HG03469 (cell line): ENCODE data around the gene PCBP1.
A peak's percentile ranks its signal among the peaks of the same experiment; 100 is the strongest.
"Not testable (repeated sequence)": the region's sequence is repeated elsewhere in the genome, so short reads cannot be mapped to it uniquely, and the experiment has no call there.

ENCODE experiments used
- ATAC-seq: cut with Tn5 transposase; IDR thresholded peaks from one replicate; pipeline ENCODE4 v1.9.1; 2021; ENCODE audit warnings: mild to moderate bottlenecking, moderate library complexity, moderate number of reproducible peaks; ENCODE audit not compliant: unreplicated experiment

PCBP1 gene

DNA sequence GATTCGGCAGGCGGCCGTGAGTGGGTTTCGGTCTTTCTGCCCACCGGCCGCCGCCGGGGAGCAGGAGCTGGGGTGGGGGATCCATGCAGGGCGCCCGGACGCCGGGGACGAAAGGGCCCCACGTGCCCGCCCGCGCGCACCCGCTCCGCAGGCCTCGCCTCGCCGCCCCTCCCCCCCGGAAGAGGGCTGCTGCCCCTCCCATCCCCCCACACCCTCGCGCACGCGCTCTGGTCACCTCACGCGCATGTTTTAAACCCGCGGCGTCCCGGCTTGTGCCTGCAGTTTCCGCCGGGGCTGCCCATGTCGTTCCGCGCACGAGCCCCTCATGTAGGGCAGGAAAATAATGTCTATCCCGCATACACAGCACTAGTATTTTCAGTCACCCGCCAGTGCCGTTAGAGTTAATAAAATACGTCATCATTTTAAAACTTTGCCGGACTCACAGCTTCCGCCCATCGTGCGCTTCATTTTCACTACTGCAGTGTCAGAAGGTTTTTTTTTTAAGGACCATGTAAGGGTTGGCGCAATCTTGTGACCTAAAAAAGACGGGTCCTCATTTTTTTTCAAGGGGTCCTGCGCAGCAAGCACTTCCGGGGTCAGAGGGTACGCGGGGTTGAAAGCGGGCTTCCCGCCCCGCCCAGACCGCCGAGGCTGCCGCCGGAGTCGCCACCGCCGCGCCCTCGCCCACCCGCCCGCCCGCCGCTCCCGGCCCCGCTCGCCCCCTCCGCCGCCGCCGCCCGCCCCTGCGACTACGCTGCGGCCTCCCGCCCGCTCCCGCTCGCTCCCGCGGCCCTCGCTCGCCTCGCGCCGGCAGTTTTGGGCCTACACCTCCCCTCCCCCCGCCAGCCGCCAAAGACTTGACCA is at the start of gene PCBP1:
PCBP1 (plus strand) TSS at position 640 of the 864 bp plus-strand sequence. CDS start 267 bp downstream, outside the sequence.
- peak; percentile 19 for ATAC-seq

DNA sequence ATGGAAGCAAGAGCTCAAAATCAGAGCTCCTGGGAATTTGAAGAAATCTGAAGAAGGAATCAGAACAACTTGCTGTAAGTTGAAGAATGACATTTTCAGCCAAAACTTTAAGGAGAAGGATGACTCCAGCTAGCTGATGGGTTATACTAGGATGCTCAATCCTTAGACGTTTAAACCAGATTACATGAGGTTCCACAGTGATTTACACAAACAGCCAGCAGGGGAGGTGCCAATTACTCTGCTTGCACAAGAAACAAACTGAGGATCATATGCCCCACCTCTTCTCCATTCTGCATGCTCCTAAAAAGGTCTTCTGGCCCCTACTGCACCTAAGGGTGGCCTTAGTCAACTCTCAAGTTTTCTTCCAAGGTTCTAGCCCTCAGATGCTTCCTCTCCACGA is 47.9 kb upstream of the PCBP1 start:
- no peak for ATAC-seq

DNA sequence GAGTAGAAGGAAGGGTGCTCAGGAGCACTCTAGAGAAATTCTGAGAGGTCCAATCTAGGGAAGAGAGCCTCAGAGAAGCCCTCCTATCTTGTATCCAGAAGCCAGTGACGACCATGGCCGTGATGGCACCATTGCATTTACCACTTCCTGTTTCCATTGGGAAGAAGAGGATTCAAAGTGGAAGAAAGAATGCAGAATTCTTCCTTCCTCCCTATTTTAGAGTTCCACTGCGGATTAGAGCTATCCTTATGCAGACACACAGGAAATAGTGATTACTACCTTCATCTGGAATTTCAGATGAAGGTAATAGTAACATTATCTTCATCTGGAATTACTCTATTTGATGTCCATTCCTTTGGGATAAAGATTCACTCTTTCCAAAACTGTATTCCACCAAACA is 45.6 kb upstream of the PCBP1 start:
- ATAC-seq, result no peak

DNA sequence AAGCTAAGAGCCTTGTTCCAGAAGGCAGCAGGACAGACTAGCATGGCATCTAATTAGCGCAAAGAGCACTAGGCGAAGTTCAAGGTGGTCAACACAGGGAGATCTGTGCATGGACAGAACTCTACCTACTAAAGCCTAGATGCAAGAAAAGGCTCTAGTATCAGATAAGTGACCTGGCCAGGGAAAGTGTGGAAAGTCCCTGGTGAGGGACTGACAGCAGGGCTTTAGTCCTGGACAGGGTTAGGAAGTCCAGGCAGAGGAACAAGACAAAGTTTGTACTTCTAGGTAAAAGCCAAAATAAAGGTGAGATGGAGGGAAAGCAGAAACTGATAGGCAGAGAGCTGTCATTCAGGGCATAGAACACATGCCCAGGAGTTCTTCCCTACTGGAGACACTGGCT is 45.0 kb upstream of the PCBP1 start:
- ATAC-seq, result no peak

DNA sequence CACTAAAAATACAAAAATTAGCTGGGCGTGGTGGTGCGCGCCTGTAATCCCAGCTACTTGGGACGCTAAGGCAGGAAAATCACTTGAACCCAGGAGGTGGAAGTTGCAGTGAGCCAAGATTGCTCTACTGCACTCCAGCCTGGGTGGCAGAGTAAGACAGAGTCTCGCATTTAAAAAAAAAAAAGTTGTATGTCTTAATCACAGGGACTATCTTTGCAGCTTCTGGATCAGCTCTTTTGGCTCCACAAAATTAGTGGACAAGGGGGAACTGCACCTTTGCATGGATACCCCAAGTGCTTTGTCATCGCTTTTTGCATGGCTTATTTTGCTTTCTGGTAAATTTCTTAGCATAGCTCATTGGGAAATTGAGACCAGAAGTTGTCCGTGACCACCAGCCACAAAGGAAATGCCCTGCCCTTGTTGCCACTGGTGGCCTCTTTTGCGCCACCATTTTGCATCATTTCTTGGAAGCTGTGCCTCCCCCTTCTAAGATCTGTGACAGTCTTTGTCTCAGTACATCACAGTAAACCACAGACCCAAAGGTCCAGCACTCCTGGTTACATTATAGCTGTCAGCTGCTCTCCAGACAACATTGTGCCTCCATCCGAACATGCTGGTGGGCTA is 43.9 kb upstream of the PCBP1 start:
- ATAC-seq, result no peak

DNA sequence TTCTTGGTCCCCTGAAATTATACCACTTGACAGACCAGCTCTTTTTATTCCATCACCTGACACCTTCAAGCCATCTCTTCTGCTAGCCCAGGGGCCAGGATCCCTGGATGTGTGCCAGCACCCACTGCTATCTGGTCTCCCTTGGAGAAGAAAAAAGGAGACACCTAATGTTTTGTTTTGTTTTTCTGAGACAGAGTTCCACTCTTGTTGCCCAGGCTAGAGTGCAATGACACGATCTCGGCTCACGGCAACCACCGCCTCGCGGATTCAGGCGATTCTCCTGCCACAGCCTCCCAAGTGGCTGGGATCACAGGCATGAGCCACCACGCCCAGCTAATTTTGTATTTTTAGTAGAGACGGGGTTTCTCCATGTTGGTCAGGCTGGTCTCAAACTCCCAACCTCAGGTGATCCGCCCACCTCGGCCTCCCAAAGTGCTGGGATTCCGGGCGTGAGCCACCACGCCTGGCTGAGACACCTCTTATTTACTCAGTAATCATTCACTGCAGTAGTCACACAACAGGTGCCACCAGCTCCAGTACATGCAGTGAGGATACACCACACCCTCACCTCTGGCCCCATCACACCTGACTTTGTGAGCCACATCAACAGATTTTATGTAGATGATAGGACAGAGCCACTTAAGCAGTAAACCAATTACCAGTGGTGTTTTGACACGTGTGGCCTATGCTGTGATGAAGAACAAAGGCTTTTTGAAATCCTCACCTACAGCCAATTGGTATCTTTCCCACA is 42.8 kb upstream of the PCBP1 start:
- ATAC-seq, result no peak

DNA sequence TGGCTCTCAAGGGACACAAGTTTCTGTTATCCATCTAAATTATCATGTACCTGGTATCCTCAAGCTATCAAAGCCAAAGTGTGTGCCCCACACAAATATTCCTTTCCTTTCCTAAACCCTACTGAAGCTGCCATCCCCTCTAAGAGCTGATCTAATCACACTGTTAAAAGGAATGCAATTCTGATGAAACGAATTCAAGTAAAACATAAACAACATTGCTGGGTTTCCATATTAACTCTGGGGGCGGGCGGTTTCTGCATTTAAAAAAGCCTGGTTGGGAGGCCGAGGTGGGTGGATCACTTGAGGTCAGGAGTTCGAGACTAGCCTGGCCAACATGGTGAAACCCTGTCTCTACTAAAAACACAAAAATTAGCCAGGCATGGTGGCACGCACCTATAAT is 41.9 kb upstream of the PCBP1 start:
- no peak for ATAC-seq

DNA sequence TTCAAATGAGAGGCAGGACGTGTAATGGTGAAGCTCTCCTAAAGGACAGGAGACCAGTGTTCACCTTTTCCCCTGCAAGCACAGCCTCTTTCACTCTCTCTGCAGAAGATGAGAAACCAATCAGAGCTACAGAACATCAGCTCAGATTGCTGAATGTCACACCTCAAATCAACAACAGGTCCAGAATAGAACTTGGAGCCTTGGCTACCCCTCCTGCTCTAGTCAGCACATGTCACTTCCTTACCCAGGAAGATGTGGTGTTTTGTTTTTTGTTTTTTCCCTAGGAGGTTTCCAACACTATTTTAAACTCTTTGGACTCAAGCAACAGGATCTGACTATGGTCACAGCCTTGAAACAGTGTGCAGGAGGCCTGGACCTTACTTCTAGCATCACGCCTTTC is 41.3 kb upstream of the PCBP1 start:
- ATAC-seq, result no peak

DNA sequence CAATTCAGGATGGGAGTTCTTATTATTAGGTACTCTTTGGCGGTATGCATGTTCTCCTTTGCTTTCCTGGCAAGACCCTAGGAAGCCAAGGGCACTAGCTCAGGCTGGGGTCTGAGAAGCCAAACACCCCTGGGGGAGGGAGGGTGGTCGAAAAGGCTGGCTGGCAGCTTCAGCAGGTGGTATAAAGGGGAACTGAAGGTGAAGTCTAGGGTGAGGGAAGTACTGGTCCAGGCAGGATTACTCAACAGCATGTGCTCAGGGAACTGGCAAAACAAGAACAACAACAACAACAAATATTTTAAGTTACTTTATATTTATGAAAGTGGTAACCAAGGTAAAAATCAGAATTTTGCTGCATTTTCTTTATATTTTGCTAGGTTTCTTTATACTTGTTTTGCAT is 40.7 kb upstream of the PCBP1 start:
- ATAC-seq, result no peak

DNA sequence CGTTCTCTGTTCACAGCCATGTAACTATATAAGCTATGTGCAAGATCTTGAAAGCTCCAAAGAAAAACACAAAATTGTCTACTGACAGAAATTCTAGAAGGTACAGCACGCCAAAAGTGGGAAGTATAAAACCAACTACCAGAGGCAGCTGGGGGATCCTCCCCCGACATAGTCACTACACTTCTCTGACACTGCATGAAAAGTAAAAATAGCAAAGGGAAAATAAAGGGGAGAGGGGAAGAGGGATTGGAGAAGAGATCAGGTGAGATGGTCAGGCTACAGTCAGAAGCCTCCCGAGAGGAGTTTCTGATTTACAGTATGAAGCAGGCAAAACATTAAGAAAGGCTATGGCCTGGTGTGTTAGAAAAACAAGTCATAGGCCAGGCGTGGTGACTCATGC is 39.8 kb upstream of the PCBP1 start:
- ATAC-seq, result no peak

DNA sequence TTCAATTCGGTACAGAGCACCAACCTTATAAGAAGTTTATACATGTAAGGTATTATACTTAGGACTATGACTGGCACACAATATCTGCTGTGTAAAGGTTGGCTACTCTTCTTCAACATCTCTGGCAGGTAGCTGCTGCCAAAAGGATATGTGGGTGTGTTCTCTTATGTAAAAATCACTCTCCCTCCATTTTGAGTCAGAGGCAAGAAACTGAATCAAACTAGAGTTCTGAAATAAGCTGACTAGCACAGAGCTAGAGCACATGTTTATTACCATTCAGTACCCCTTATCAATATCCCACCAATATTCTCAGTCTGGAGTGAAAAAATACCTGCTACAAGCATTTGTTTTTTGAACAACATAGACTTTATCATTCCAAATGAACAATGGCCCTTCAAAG is 38.0 kb upstream of the PCBP1 start:
- ATAC-seq, result no peak

DNA sequence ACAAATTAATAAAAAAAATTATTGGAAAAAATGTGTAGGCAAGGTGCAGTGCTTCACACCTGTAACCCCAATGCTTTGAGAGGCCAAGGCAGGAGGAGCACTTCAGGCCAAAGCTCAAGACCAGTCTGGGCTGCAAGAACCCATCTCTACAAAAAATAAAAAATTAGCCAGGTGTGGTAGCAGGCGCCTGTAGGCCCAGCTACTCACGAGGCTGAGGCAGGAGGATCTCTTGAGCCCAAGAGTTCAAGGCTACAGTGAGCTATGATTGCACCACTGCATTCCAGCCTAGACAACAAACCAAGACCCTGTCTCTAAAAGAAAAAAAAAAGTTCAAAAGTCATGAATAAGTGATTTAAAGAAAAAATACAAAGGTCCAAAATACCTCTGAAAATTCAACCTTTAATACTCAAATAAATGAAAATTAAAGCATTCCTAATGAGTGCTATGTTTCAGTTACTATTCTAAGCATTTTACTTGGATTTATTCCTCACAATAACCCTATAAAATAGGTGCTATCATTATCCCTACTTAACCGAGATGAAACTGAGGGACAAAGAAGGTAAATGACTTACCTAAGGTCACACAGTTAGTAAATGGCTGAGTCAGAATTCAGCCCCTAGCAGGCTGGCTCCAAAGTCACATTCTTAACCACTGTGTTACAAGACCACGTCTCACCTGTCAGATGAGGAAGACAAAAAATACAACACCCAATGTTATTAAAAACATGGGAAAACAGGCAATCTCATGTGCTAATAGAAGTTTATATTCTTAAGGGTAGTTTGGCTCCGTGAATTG is 36.4 kb upstream of the PCBP1 start:
- ATAC-seq, result no peak

DNA sequence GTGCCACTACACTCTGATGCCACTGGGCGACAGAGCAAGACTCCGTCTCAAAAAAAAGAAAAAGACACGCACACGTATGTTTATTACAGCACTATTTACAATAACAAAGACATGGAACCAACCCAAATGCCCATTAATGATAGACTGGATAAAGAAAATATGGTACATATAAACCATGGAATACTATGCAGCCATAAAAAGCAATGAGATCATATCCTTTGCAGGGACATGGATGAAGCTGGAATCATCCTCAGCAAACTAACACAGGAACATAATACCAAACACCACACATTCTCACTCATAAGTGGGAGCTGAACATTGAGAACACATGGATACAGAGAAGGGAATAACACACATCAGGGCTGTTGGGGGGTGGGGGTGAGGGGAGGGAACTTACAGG is 32.0 kb upstream of the PCBP1 start:
- ATAC-seq, result not testable (repeated sequence)

DNA sequence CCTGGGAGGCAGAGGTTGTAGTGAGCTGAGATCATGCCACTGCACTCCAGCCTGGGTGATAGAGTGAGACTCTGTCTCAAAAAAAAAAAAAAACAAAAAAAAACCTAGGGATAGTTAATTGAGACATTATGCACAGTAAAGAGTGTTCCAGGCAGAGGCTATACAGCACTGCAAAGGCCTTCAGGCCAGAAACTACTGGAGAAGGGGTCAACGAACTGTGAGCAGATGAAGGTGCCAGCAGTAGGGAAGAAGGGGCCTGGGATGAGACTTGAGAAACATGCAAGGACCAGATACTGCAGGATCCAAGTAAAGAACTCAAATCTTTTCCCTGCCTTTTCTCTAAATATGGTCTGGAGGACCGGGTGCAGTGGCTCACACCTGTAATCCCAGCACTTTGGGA is 26.0 kb upstream of the PCBP1 start:
- no peak for ATAC-seq

DNA sequence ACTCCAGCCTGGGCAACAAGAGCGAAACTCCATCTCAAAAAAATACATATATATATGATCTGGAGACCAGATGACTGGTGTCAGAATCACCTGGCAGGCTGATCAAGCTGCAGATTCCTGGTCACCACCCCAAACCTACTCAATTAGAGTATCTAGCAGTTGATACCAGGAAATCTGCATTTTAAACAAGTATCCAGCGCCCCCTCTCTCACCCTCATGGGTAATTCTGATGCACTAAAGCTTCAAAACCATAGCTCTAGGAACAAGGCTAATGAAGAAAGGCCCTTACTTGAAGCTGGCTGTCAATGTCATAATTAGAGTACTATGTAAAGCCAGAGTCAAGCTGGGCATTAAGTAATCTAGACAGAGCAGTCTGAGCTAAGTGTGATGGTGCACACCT is 25.0 kb upstream of the PCBP1 start:
- ATAC-seq, result no peak

DNA sequence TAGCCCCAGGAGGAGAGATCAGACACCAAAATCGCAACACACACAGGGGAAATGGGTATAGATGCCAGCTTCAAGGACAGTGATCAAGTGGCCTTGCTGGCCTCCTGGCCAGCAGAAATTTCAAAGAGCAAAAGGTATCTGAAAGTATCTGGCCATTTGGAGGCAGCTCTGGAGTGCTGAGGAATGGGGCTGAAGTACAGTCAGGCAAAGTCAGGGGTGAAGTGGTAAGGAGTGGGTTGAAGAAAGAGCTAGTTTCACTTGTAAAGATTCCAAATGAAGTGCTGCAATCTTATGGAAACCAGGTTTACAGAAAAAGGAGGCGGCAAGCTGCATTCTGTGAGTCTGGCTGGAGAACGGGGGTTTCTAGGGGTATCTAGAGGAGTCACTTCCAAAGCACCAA is 19.2 kb upstream of the PCBP1 start:
- no peak for ATAC-seq

DNA sequence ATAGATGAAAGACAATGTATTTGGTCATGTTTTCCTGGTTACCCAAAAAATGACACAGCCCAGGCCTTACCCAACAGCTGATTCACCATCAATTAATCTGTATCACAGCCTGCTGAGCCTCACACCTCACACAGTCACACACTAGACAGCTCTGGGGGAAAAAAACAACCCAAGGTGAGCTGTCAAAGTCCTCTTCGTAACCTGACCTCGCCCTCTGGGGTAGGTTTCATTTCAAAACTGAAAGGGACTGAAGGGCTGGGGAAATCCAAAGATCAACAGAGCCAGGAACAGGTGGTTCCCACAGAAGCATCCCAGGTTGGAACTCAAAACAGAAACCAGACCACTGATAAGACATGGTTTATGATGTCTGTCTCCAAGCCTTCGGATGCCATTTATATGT is 18.2 kb upstream of the PCBP1 start:
- peak; percentile 41 for ATAC-seq

DNA sequence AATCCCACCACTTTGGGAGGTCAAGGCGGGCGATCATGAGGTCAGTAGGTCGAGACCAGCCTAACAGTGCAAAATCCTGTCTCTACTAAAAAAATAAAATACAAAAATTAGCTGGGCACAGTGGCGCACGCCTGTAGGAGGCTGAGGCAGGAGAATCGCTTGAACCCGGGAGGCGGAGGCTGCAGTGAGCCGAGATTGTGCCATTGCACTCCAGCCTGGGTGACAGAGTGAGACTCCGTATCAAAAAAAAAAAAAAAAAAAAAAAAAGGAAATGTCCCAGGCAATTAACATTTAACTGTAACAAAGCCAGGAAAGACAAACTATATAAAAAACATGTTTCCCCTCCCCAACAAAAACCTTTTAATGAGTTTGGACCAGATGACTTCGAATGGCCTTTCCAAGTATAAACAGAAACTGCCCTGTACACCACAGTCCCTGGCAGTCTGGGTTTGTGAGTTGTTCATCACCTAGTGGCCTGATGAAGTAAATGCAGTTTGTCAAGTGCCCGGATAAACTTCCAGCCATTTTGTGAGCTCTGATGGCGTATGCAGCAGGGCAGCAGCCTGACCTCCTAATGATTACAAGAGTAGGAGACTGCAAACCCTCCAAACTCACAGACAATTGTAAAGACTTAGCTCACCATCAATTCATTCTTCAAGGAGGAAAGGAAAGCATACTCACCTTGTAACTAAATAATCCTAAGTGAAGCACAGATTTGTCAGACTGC is 16.6 kb upstream of the PCBP1 start:
- ATAC-seq, result no peak

DNA sequence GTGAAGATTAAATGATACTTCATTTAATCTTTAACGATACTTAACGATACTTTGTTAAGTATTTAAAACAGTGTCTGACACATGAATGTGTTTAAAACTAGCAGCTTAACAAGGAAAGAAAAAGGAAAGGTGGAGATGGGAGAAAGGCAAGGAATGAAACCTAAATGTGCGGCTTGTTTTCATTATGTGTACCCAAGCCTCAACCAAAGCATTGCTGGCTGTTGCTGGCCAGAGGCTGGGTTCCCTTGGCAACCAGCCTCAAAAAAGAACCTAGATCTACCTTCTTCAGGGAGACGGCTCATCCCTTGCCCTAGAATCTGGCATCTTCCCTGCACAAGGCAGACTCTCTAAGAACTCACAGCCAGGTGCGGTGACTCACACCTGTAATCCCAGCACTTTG is 13.8 kb upstream of the PCBP1 start:
- ATAC-seq, result no peak

DNA sequence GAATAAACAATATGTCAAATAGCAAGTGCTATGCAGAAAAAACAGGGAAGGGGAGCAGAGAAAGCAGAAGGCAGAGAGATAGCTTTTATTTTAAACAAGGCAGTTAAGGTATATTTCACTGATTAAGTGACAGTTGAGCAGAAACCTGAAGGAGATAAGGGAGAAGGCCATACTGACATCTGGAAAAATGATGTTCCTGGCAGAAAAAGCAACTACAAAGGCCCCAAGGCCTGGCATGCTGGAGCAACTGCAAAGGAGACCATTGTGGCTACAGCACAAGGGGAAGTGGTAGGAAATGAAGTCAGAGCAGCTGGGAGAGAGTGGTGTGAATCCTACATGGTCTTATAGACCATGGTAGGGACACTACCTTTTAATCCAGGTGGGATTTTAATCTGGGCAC is 8.9 kb upstream of the PCBP1 start:
- no peak for ATAC-seq
